HepG2 (cell line): Measurements from ENCODE around the gene NME2. TPM values are rescaled to one million over a fixed set of nuclear protein-coding genes. Genes with fewer than 3 reads are reported as not detected.

Experiments
- FOXK1 ChIP-seq: sonication (generic); formaldehyde crosslinking; IDR thresholded peaks from 2 replicates; pipeline ENCODE4 v1.4.0; 2020; ENCODE audit warnings: low read depth, missing genetic modification reagents, borderline replicate concordance
- HNRNPLL ChIP-seq: fragments of 200-400 bp; formaldehyde crosslinking; IDR thresholded peaks from 2 replicates; pipeline ENCODE4 v1.6.1; 2017; ENCODE audit warnings: mild to moderate bottlenecking, low read depth, low read length; ENCODE audit not compliant: poor library complexity, severe bottlenecking
- REL ChIP-seq: sonication (generic); formaldehyde crosslinking; conservative IDR thresholded peaks from 2 replicates; pipeline ENCODE4 v1.8.0; 2022; ENCODE audit warnings: mild to moderate bottlenecking, missing genetic modification reagents, moderate library complexity
- ZBTB40 ChIP-seq, 2 experiments: fragments of 450-650 bp in 1 of 2; sonication (generic) in 1 of 2; formaldehyde crosslinking in 1 of 2; IDR thresholded peaks; 2 replicates each; pipeline versions ENCODE4 v1.6.1 to v1.8.0; 2016 to 2022; ENCODE audit warnings: antibody characterized with exemption in 1 of 2, mild to moderate bottlenecking in 1 of 2, missing genetic modification reagents in 1 of 2
- ZFYVE20 ChIP-seq: sonication (generic); formaldehyde crosslinking; IDR thresholded peaks from 2 replicates; pipeline ENCODE4 v1.8.0; 2023; ENCODE audit warnings: low read depth, mild to moderate bottlenecking, moderate library complexity, missing genetic modification reagents, borderline replicate concordance
- ZHX1 ChIP-seq: sonication (generic); formaldehyde crosslinking; IDR thresholded peaks from 2 replicates; pipeline ENCODE4 v1.8.1; 2022; ENCODE audit warnings: low read depth, mild to moderate bottlenecking, missing genetic modification reagents
- polyA plus RNA-seq, 8 experiments: library from polyadenylated mRNA; depleted of rRNA in 3 of 8; stranded (reverse) in 7 of 8; unstranded in 1 of 8; fragments of >200 nt; fragmentation: Illumina TruSeq in 4 of 8; extraction: Trizol in 4 of 8; gene quantifications; 2 replicates each; pipeline versions ENCODE4 v1.2.1 to v1.2.3, GENCODE V29; 2011 to 2016; ENCODE audit warnings: low read depth in 4 of 8, missing spikeins in 1 of 8, mixed read lengths in 1 of 8; ENCODE audit not compliant: insufficient read depth in 1 of 8
- total RNA-seq, 5 experiments: library from RNA; depleted of rRNA; stranded (reverse); fragments of >200 nt; fragmentation: Illumina TruSeq; extraction: Trizol; gene quantifications; 2 replicates each; pipeline ENCODE4 v1.2.3, GENCODE V29; 2016; ENCODE audit warnings: low read depth in 1 of 5

Gene NME2
- total and polyA plus RNA-seq, 2 of the 13 experiments (the other 11 are each of a cell fraction or from before 2014, with no cell fraction given): 790 to 1,213 TPM

DNA sequence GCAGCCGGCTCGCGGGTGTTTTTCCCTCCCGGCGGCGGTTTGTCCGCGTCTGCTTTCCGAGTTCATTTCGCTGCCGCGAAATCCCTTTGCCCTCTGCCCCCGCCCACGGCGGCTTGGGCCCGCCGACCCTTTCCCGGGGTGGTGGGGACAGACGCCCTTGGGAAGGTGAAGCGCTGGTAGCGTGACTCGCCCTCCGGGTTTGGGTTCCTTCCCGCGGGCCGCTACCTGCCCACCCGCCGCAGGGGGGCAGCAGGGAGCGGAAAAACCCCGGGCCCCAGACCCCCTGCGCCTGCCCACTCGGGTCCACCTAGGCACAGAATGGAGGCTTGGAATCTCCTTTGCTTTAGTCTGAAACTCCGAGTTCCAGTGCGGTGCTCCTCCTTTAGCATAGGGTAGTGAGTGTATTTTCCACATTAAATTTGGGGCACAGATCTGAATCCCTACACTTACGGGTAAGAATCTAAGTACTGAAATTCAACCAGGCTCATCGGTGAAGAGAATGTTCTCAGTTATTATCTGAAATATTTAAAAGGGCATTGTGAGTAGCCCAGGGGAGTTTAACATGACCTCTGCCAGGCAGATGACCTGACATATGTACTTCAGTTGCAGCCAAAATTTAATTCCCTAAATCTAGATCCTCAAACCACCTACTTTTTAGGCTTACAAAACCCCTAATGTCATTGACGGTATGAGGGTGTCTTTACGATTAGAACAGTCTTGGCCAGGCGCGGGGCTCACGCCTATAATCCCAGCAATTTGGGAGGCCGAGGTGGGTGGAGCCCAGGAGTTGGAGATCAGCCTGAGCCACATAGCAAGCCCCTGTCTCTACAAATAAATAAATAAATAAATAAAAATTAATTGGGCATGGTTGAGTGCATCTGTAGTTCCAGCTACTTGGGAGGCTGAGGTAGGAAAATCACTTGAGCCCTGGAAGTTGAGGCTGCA lies 1.0 kb downstream of the NME2 start (continued):
- TF ChIP-seq HNRNPLL (peak; percentile 89), ZBTB40 (IDR thresholded peaks at IDR 0.05) (no peak), ZBTB40 (CRISPR knock-in tag; IDR thresholded peaks at IDR 0.05) (no peak), REL (no peak; the same call in 1 of the 2 replicates), FOXK1 (CRISPR knock-in tag) (no peak), ZHX1 (CRISPR knock-in tag) (no peak), ZFYVE20 (CRISPR knock-in tag) (no peak)
